HEK293 (cell line): ENCODE data around the gene RSKR.

ENCODE experiments used
- HOXA7 ChIP-seq: sonication (generic); formaldehyde crosslinking; IDR thresholded peaks from 2 replicates; pipeline ENCODE4 v1.8.1; 2022; ENCODE audit warnings: missing genetic modification reagents, borderline replicate concordance
- SCRT1 ChIP-seq: fragments of 450-650 bp; formaldehyde crosslinking; IDR thresholded peaks from 2 replicates; pipeline ENCODE4 v1.5.1; 2016; ENCODE audit warnings: missing biosample characterization, missing genetic modification characterization, borderline replicate concordance
- ZNF292 ChIP-seq: fragments of 450-650 bp; formaldehyde crosslinking; IDR thresholded peaks from 2 replicates; pipeline ENCODE4 v1.5.1; 2016; ENCODE audit warnings: low read depth, missing biosample characterization, missing genetic modification characterization, borderline replicate concordance
- ZNF514 ChIP-seq: fragments of 450-650 bp; formaldehyde crosslinking; IDR thresholded peaks from 2 replicates; pipeline ENCODE4 v1.5.1; 2016; ENCODE audit warnings: missing biosample characterization, missing genetic modification characterization
- TF ChIP-seq, protein P1 (sequence below): fragments of 450-650 bp; formaldehyde crosslinking; IDR thresholded peaks from 2 replicates; pipeline ENCODE4 v1.5.1; 2016; ENCODE audit warnings: missing biosample characterization, missing genetic modification characterization
- TF ChIP-seq, protein P2 (sequence below): fragments of 450-650 bp; formaldehyde crosslinking; IDR thresholded peaks from 2 replicates; pipeline ENCODE4 v1.5.1; 2016; ENCODE audit warnings: missing biosample characterization, missing genetic modification characterization, low read depth

DNA sequence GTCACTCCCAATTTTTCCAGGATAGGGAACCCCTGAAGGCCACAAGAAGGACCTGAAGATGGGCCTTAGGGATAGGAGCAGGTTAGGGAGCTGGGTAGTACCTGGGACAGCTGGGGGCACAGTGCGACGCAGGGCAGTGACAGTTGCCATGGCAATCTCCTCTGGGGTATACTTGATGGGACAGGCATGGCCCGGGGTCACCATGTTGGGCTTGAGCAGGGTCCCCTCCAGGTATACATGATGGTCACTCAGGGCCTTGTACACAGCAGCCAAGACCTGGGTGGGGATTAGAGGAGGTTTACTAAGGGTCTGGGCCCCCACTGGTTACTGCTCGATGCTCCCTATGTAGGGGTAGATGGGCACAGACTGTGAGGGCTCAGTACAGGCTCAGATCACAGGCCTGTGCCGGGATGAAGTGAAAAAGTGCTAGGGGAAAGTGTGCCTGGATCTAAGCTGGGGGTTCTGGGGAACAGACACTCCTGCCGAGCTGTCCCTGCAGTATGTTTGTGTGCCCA is 40.0 kb downstream of the RSKR start:
- TF ChIP-seq SCRT1 (tag by site-specific recombination) (no peak), ZNF292 (tag by site-specific recombination) (no peak), HOXA7 (CRISPR knock-in tag) (no peak), ZNF514 (tag by site-specific recombination) (no peak)
- TF ChIP-seq, protein P1, sequence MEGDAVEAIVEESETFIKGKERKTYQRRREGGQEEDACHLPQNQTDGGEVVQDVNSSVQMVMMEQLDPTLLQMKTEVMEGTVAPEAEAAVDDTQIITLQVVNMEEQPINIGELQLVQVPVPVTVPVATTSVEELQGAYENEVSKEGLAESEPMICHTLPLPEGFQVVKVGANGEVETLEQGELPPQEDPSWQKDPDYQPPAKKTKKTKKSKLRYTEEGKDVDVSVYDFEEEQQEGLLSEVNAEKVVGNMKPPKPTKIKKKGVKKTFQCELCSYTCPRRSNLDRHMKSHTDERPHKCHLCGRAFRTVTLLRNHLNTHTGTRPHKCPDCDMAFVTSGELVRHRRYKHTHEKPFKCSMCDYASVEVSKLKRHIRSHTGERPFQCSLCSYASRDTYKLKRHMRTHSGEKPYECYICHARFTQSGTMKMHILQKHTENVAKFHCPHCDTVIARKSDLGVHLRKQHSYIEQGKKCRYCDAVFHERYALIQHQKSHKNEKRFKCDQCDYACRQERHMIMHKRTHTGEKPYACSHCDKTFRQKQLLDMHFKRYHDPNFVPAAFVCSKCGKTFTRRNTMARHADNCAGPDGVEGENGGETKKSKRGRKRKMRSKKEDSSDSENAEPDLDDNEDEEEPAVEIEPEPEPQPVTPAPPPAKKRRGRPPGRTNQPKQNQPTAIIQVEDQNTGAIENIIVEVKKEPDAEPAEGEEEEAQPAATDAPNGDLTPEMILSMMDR (tag by site-specific recombination) = no peak
- TF ChIP-seq, protein P2, sequence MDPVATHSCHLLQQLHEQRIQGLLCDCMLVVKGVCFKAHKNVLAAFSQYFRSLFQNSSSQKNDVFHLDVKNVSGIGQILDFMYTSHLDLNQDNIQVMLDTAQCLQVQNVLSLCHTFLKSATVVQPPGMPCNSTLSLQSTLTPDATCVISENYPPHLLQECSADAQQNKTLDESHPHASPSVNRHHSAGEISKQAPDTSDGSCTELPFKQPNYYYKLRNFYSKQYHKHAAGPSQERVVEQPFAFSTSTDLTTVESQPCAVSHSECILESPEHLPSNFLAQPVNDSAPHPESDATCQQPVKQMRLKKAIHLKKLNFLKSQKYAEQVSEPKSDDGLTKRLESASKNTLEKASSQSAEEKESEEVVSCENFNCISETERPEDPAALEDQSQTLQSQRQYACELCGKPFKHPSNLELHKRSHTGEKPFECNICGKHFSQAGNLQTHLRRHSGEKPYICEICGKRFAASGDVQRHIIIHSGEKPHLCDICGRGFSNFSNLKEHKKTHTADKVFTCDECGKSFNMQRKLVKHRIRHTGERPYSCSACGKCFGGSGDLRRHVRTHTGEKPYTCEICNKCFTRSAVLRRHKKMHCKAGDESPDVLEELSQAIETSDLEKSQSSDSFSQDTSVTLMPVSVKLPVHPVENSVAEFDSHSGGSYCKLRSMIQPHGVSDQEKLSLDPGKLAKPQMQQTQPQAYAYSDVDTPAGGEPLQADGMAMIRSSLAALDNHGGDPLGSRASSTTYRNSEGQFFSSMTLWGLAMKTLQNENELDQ (tag by site-specific recombination) = no peak
